GM18517 (cell line): ENCODE measurements around the gene DOP1B.
"Not testable (repeated sequence)": the region's sequence is repeated elsewhere in the genome, so short reads cannot be mapped to it uniquely, and the experiment has no call there.

Source experiments
- ATAC-seq: cut with Tn5 transposase; IDR thresholded peaks from one replicate; pipeline ENCODE4 v1.9.1; 2021; ENCODE audit warnings: mild to moderate bottlenecking, moderate library complexity; ENCODE audit not compliant: unreplicated experiment

Gene DOP1B

GRCh38 chr21:36156815-36157670 lies at the start of gene DOP1B:
Gene DOP1B (plus strand): TSS chr21:36156824. CDS start chr21:36164734, 7,910 bp downstream.
- ATAC-seq = peak; percentile 40

- ATAC-seq = no peak
Observed at GRCh38 chr21:36109868-36110267, 46.8 kb upstream of the DOP1B start.

- no peak for ATAC-seq
Observed at GRCh38 chr21:36111238-36111637, 45.4 kb upstream of the DOP1B start.

- no peak for ATAC-seq
Observed at GRCh38 chr21:36113647-36114428, 42.8 kb upstream of the DOP1B start.

- no peak for ATAC-seq
Observed at GRCh38 chr21:36115138-36115730, 41.4 kb upstream of the DOP1B start.

GRCh38 chr21:36117286-36117741 lies 39.3 kb upstream of the DOP1B start:
- ATAC-seq = no peak

GRCh38 chr21:36120304-36120888 lies 36.2 kb upstream of the DOP1B start:
- ATAC-seq = no peak

- no peak for ATAC-seq
Observed at GRCh38 chr21:36122977-36123376, 33.6 kb upstream of the DOP1B start.

GRCh38 chr21:36124395-36124794 lies 32.2 kb upstream of the DOP1B start:
- no peak for ATAC-seq

GRCh38 chr21:36125512-36126207 lies 31.0 kb upstream of the DOP1B start:
- ATAC-seq = no peak

GRCh38 chr21:36126208-36126565 lies 30.4 kb upstream of the DOP1B start:
- ATAC-seq = no peak

GRCh38 chr21:36126621-36127110 lies 30.0 kb upstream of the DOP1B start:
- ATAC-seq = no peak

- ATAC-seq = no peak
Observed at GRCh38 chr21:36127250-36127904, 29.2 kb upstream of the DOP1B start.

- ATAC-seq = no peak
Observed at GRCh38 chr21:36127977-36128376, 28.6 kb upstream of the DOP1B start.

GRCh38 chr21:36129219-36129618 lies 27.4 kb upstream of the DOP1B start:
- no peak for ATAC-seq

GRCh38 chr21:36130414-36130762 lies 26.2 kb upstream of the DOP1B start:
- ATAC-seq = not testable (repeated sequence)

- ATAC-seq = not testable (repeated sequence)
Observed at GRCh38 chr21:36130839-36131238, 25.8 kb upstream of the DOP1B start.

GRCh38 chr21:36132696-36133095 lies 23.9 kb upstream of the DOP1B start:
- no peak for ATAC-seq

GRCh38 chr21:36134803-36135390 lies 21.7 kb upstream of the DOP1B start, which contains the start of gene CBR3:
Gene CBR3 (plus strand): TSS chr21:36135079. CDS start chr21:36135193, 114 bp downstream.
- ATAC-seq = no peak
